Posterior vena cava (tissue), 2 donors: ENCODE results near the gene CEP89. TPM values are rescaled to one million over a fixed set of nuclear protein-coding genes. Genes with fewer than 3 reads are reported as not detected.

Experiments
- DNase-seq: peaks from one replicate; pipeline ENCODE4 v3.0.0-alpha.2; 2020; ENCODE audit warnings: low spot score
- intact Hi-C, 2 donors: fragments of 100-400 bp; cut with DNase I; formaldehyde crosslinking; loops; one replicate each; pipeline versions ENCODE4 v1.14.1 to v1.14.2; 2022 to 2023
- total RNA-seq, 2 donors: library from RNA; stranded (reverse); fragmentation: NEBNext Ultra II Directional; extraction: Animal tissue kit (Norgen Biotek cat#: 25700); gene quantifications; one replicate each; pipeline ENCODE4 v1.2.1, GENCODE V29; 2021
- donor health status: DM: yes; HTN: yes; CAD: no.
- donor health status: DM: yes; HTN: yes; CAD: no.

The CEP89 gene
- total RNA-seq, 2 donors from 2014 or later, result 15.3 to 17.6 TPM

DNA sequence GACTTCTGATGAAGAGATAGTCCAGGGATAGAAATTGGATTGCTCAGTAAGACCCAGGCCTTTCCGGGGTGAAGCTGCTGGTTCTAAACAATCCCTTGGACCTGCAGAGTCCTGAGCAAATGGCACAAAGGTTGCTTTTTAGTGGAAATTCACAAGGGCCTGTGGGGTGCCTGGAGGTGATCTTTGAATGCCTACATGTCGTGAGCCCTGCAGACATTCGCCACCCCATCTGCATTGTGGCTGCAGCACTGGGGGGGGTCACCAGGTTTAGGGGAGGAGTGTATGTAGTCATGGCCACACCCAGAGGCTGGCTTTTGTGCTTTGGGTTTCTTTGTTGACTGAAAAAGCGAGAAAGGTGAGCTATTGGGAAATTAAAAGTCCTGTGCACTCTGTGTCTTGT is 143.6 kb downstream of the CEP89 start:
- intact Hi-C loops, result no loop called here

More for the DNA sequence above, 143.6 kb downstream of the CEP89 start:
- no peak for DNase-seq

Other genes with a start within 250 kb of the CEP89 start
- gene SLC7A9, start 102.2 kb downstream of the CEP89 start, total RNA-seq, result under 1 TPM in 1 of 2 donors, not detected in 1; 0.28 TPM
- gene FAAP24, start 284 bp upstream of the CEP89 start, total RNA-seq, result 1 to 10 TPM in 1 of 2 donors, under 1 TPM in 1; 0.86 to 1.4 TPM
- gene RHPN2, start 92.9 kb upstream of the CEP89 start, total RNA-seq, result 1 to 10 TPM in 1 of 2 donors, under 1 TPM in 1; 0.56 to 1.5 TPM
- 1 to 10 TPM; 6.0 to 6.5 TPM for gene GPATCH1, start 109.2 kb upstream of the CEP89 start, total RNA-seq
- gene WDR88, start 160.2 kb upstream of the CEP89 start, total RNA-seq, result not detected
- gene LRP3, start 222.4 kb upstream of the CEP89 start, total RNA-seq, result 10 to 100 TPM; 36.1 to 36.8 TPM